ENCODE data around the gene FARS2. TPM values are rescaled to one million over a fixed set of nuclear protein-coding genes. Genes with fewer than 3 reads are reported as not detected.

Gene FARS2
- polyA plus RNA-seq, 1 of the 3 experiments (the other 2 are of a cell fraction) = 12.5 TPM

DNA sequence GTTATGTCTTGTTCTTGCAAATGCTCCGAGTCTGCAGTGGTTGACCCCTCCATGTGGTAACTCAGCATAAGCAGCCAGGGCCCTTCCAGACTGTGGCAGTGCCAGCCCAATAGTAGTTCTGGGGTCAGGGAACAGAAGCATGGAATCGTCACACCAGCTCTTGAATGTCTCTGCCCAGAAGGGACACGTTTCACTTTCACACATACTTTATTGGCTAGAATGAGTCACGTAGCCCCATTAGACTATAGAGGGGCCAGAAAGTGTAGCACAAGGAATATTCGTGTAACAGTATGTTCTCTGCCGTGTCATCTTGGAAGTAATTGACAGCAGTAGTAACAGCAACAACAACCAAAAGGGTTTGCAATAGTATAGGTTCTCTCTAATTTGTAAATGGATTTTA is 254.7 kb downstream of the FARS2 start:
- Histone ChIP-seq H3K79me2 (ENCODE audit: insufficient read depth) (no peaks in the 10 kb centered on the region), H4K20me1 (ENCODE audit: insufficient read depth) (no peaks in the 10 kb centered on the region)
- POLR2A ChIA-PET = no interaction called here

DNA sequence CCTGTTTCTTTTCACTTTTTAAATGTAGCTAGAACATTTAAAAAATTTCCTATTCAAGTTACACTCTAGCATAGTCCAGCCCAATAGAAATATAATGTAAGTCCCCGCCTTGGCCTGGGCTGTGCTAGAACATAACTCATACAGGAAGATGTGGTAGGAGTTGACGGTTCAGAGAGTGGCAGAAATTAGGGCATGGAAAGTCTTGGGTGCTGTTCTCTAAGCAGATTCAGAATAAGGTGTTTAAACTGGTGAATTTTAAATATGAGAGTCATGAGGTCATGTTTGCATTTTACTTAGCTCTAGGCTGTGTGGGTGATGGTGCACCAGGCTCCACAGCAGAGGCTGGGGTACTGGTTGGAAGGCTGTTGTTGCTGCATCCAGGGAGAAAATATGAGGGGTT is 256.5 kb downstream of the FARS2 start:
- WGBS (ENCODE audit: low lambda C conversion rate) = 91% methylated on average over 2 of the region's 2 CpGs
- Histone ChIP-seq H3F3A (replicated peaks; ENCODE audit: insufficient read depth) (no peaks in the 10 kb centered on the region), H3K79me2 (ENCODE audit: insufficient read depth) (no peaks in the 10 kb centered on the region), H4K20me1 (ENCODE audit: insufficient read depth) (no peaks in the 10 kb centered on the region), H3K9ac (no peak overlapping the region), H3K4me3 (ENCODE audit: low read depth in 2 of 2, low read length in 1 of 2) (no peak overlapping the region), H3K27me3 (ENCODE audit: insufficient read depth) (no peaks in the 10 kb centered on the region), H3K4me1 (ENCODE audit: control insufficient read depth in 1 of 2, insufficient read depth in 2 of 2, low read depth in 1 of 2, low read length in 1 of 2) (no peaks in the 10 kb centered on the region; a peak in 2 of 4 replicates), H3K27ac (ENCODE audit: low read depth in 2 of 2, low read length in 1 of 2) (no peak overlapping the region), H3K9me2 (no peaks in the 10 kb centered on the region), H3K4me2 (no peak overlapping the region), H2AFZ (ENCODE audit: low read depth) (no peak overlapping the region), H3K36me3 (replicated peaks in 1 of 2; ENCODE audit: control insufficient read depth in 1 of 2, insufficient read depth in 2 of 2, low read length in 1 of 2) (no peaks in the 10 kb centered on the region), H3K9me3 (no peaks in the 10 kb centered on the region)
- TF ChIP-seq TEAD4 (IDR thresholded peaks at IDR 0.05; ENCODE audit: borderline replicate concordance, insufficient read depth) = no peak
- TF ChIP-seq EZH2phosphoT487 (IDR thresholded peaks at IDR 0.05; ENCODE audit: borderline replicate concordance, low read depth) = no peak
- TF ChIP-seq GATA2 (CRISPR knock-in tag; IDR thresholded peaks at IDR 0.05) = no peak
- TF ChIP-seq RXRA (IDR thresholded peaks at IDR 0.05; ENCODE audit: borderline replicate concordance, low read depth) = no peak
- TF ChIP-seq GABPA (IDR thresholded peaks at IDR 0.05; ENCODE audit: low read depth) = no peak
- POLR2A ChIA-PET = no interaction called here
- DNase-seq = no peak
- CTCF ChIA-PET = interaction anchor here (1.3 kb wide), 1 partner anchor 13 kb away, joined by 3 read pairs; no protein-coding TSS in a partner anchor

More for the DNA sequence above, 254.7 kb downstream of the FARS2 start:
- TF ChIP-seq MEF2A (IDR thresholded peaks at IDR 0.05; ENCODE audit: borderline replicate concordance, low read depth) = no peak
- TF ChIP-seq, protein P1, sequence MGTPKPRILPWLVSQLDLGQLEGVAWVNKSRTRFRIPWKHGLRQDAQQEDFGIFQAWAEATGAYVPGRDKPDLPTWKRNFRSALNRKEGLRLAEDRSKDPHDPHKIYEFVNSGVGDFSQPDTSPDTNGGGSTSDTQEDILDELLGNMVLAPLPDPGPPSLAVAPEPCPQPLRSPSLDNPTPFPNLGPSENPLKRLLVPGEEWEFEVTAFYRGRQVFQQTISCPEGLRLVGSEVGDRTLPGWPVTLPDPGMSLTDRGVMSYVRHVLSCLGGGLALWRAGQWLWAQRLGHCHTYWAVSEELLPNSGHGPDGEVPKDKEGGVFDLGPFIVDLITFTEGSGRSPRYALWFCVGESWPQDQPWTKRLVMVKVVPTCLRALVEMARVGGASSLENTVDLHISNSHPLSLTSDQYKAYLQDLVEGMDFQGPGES (IDR thresholded peaks at IDR 0.05; ENCODE audit: low read depth, low read length) = no peak
- no peak for TF ChIP-seq FOXJ3 (CRISPR knock-in tag; IDR thresholded peaks at IDR 0.05)
- TF ChIP-seq, protein P2, sequence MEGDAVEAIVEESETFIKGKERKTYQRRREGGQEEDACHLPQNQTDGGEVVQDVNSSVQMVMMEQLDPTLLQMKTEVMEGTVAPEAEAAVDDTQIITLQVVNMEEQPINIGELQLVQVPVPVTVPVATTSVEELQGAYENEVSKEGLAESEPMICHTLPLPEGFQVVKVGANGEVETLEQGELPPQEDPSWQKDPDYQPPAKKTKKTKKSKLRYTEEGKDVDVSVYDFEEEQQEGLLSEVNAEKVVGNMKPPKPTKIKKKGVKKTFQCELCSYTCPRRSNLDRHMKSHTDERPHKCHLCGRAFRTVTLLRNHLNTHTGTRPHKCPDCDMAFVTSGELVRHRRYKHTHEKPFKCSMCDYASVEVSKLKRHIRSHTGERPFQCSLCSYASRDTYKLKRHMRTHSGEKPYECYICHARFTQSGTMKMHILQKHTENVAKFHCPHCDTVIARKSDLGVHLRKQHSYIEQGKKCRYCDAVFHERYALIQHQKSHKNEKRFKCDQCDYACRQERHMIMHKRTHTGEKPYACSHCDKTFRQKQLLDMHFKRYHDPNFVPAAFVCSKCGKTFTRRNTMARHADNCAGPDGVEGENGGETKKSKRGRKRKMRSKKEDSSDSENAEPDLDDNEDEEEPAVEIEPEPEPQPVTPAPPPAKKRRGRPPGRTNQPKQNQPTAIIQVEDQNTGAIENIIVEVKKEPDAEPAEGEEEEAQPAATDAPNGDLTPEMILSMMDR (IDR thresholded peaks at IDR 0.05) = no peak
- TF ChIP-seq GABPA (IDR thresholded peaks at IDR 0.05; ENCODE audit: low read depth) = no peak
- no peak for TF ChIP-seq YY1 (IDR thresholded peaks at IDR 0.05; ENCODE audit: low read depth)
- TF ChIP-seq JUND (IDR thresholded peaks at IDR 0.05) = no peak
- no peak for TF ChIP-seq NRF1 (IDR thresholded peaks at IDR 0.05; ENCODE audit: low read depth, low read length)
- TF ChIP-seq RXRA (IDR thresholded peaks at IDR 0.05; ENCODE audit: borderline replicate concordance, low read depth) = no peak
- no peak for TF ChIP-seq NFIC (IDR thresholded peaks at IDR 0.05; ENCODE audit: borderline replicate concordance)
- TF ChIP-seq TCF12 (IDR thresholded peaks at IDR 0.05) = no peak
- TF ChIP-seq EP300 (IDR thresholded peaks at IDR 0.05; ENCODE audit: borderline replicate concordance in 1 of 2, low read depth in 1 of 2, low read length in 1 of 2) = no peak
- no peak for TF ChIP-seq TEAD4 (IDR thresholded peaks at IDR 0.05; ENCODE audit: borderline replicate concordance, insufficient read depth)
- TF ChIP-seq CHD2 (IDR thresholded peaks at IDR 0.05; ENCODE audit: low read length, partially characterized antibody) = no peak
- TF ChIP-seq, protein P3, sequence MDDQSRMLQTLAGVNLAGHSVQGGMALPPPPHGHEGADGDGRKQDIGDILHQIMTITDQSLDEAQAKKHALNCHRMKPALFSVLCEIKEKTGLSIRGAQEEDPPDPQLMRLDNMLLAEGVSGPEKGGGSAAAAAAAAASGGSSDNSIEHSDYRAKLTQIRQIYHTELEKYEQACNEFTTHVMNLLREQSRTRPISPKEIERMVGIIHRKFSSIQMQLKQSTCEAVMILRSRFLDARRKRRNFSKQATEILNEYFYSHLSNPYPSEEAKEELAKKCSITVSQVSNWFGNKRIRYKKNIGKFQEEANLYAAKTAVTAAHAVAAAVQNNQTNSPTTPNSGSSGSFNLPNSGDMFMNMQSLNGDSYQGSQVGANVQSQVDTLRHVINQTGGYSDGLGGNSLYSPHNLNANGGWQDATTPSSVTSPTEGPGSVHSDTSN (IDR thresholded peaks at IDR 0.05) = no peak
- no peaks in the 10 kb centered on the region for H3K27me3 ChIP-seq (ENCODE audit: insufficient read depth)
- H3K9me2 ChIP-seq = no peaks in the 10 kb centered on the region
- H3K9me3 ChIP-seq = no peaks in the 10 kb centered on the region
- peaks cover 0 to 15% of the 10 kb centered on the region in 2 experiments; a peak in 3 of 4 replicates for H3K4me1 ChIP-seq (ENCODE audit: control insufficient read depth in 1 of 2, insufficient read depth in 2 of 2, low read depth in 1 of 2, low read length in 1 of 2)
- DNase-seq = no peak
- H3K27ac ChIP-seq (ENCODE audit: low read depth in 2 of 2, low read length in 1 of 2) = no peak overlapping the region
- H2AFZ ChIP-seq (ENCODE audit: low read depth) = no peak overlapping the region
- H3K4me2 ChIP-seq = no peak overlapping the region
- 82% methylated on average over 6 of the region's 6 CpGs for WGBS (ENCODE audit: low lambda C conversion rate)
- no peak overlapping the region for H3K4me3 ChIP-seq (ENCODE audit: low read depth in 2 of 2, low read length in 1 of 2)
- CTCF ChIA-PET = interaction anchor here (0.9 kb wide), 1 partner anchor 45 kb away, joined by 3 read pairs; no protein-coding TSS in a partner anchor
- H3F3A ChIP-seq (replicated peaks; ENCODE audit: insufficient read depth) = no peaks in the 10 kb centered on the region
- H3K9ac ChIP-seq = no peak overlapping the region
- H3K36me3 ChIP-seq (replicated peaks in 1 of 2; ENCODE audit: control insufficient read depth in 1 of 2, insufficient read depth in 2 of 2, low read length in 1 of 2) = no peaks in the 10 kb centered on the region
